Fibroblast of pulmonary artery (primary cell): ENCODE data around the gene ALK.

Experiments
- DNase-seq: peaks from one replicate; pipeline ENCODE4 v3.0.0-alpha.2; 2010; ENCODE audit warnings: low read depth
- H3K4me3 ChIP-seq: replicated peaks from 2 replicates; pipeline ENCODE4 v1.5.1; 2011; ENCODE audit warnings: low read depth, mild to moderate bottlenecking, control low read depth, low read length, moderate library complexity
- CTCF ChIP-seq: IDR thresholded peaks from 2 replicates; pipeline ENCODE4 v1.5.1; 2011; ENCODE audit warnings: mild to moderate bottlenecking, control low read depth, low read length, inconsistent platforms; ENCODE audit errors: missing control alignments

Gene ALK

GRCh38 chr2:29481313-29481712, 440.1 kb downstream of the ALK start:
- DNase-seq = no peak
- H3K4me3 ChIP-seq = no peak overlapping the region
- TF ChIP-seq CTCF = no peak

DNA sequence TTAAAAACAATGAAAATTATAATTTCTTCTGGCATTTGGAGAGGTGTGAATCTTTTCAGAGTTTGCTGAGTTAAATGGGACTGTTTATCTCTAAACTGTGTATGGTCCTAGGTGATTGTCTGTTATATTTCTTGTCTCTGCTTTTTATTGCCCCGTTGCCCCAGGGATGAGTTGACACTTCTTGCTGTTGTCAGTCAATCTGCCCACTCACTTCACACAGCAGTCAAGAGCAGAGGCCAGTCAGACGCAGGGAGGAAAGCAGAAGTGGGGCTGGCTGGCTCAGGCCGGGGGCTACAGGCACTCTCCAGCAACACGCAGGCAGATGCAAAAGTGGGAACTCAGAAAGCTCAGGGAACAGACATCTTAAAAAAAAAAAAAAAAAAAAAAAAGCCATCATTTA, 441.0 kb downstream of the ALK start:
- DNase-seq = no peak
- no peak for TF ChIP-seq CTCF
- H3K4me3 ChIP-seq = no peak overlapping the region

DNA sequence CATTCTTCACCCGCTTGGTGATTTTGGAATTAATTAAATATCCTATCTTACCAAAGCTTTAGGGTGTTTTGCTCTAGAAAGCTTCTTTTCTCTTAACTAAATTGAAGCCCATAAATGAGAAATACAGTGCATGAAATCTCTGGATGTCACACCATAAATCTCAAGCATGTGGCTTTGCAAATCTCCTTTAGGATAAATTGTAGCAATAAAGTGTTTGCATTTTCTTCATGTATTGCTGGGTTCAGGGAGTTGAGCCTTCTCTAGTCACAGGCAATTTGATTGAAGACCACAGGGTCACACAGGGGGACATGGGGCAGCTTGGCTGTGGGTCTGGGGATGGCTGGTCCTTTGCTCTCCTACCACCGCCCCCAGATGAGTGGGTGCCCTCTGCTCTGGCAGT, 442.0 kb downstream of the ALK start:
- H3K4me3 ChIP-seq = no peak overlapping the region
- TF ChIP-seq CTCF = no peak
- DNase-seq = no peak

GRCh38 chr2:29478641-29479040, 442.7 kb downstream of the ALK start:
- no peak overlapping the region for H3K4me3 ChIP-seq
- TF ChIP-seq CTCF = no peak
- DNase-seq = no peak

GRCh38 chr2:29477186-29477585, 444.2 kb downstream of the ALK start:
- TF ChIP-seq CTCF = no peak
- no peak overlapping the region for H3K4me3 ChIP-seq
- DNase-seq = no peak

DNA sequence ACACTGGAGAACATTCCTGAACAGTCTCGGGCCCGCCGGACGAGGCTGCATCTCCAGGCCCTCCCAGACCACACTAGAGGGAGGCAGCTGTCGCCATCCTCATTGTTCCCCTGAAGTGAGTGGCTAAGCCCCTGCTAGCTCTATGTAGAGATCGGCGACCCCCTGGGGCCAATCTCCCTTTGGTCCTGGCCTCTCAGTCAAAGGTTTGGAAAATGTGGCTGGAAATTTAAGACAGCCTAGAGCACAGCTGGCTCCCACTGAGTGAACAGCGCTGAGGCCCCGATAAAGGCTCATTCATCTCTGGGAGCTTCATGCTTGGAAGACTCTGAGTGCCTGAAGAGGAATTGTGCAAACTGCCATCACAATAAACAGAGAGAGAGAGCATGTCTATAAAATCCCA, 445.9 kb downstream of the ALK start:
- H3K4me3 ChIP-seq = no peak overlapping the region
- no peak for DNase-seq
- no peak for TF ChIP-seq CTCF

- no peak overlapping the region for H3K4me3 ChIP-seq
- DNase-seq = no peak
- TF ChIP-seq CTCF = no peak
These were observed 451.4 kb downstream of the ALK start for GRCh38 chr2:29469961-29470360.
